Measurements from ENCODE around the gene GABRR1. TPM values are rescaled to one million over a fixed set of nuclear protein-coding genes. Genes with fewer than 3 reads are reported as not detected.
A peak's percentile ranks its signal among the peaks of the same experiment; 100 is the strongest.

GABRR1 gene
- total and polyA plus RNA-seq, 2 donors (not counting 3 experiments of a cell fraction or from before 2014, with no cell fraction given), result not detected

- Histone ChIP-seq H3K9me3 (replicated peaks; ENCODE audit: control insufficient read depth, insufficient read depth, low read length) (no peaks in the 10 kb centered on the region), H3K27ac (ENCODE audit: insufficient read depth, low read depth, low read length) (no peak overlapping the region), H3K36me3 (ENCODE audit: control insufficient read depth in 2 of 2, extremely low read depth in 1 of 2, insufficient read depth in 2 of 2, low read length in 2 of 2) (no peaks in the 10 kb centered on the region), H3K9me1 (replicated peaks; ENCODE audit: control insufficient read depth, extremely low read depth, insufficient read depth, low read length) (no peaks in the 10 kb centered on the region), H4K20me1 (replicated peaks; ENCODE audit: control insufficient read depth, extremely low read depth, insufficient read depth, low read length) (no peaks in the 10 kb centered on the region), H2AFZ (ENCODE audit: low read depth, low read length) (no peak overlapping the region), H3K9ac (replicated peaks; ENCODE audit: extremely low read depth, insufficient read depth, low read length) (no peak overlapping the region), H3K4me2 (ENCODE audit: insufficient read depth, low read length) (no peak overlapping the region), H3K4me3 (replicated peaks in 1 of 3; ENCODE audit: insufficient read depth in 1 of 3, low read depth in 1 of 3, low read length in 3 of 3) (no peak overlapping the region), H3K27me3 (ENCODE audit: control insufficient read depth in 2 of 2, insufficient read depth in 2 of 2, low read length in 2 of 2) (peaks cover 5 to 7% of the 10 kb centered on the region in 2 experiments), H3K79me2 (ENCODE audit: control insufficient read depth, insufficient read depth, low read length) (peaks cover 4% of the 10 kb centered on the region), H3K4me1 (ENCODE audit: control insufficient read depth, extremely low read depth, insufficient read depth, low read length) (peaks cover 10% of the 10 kb centered on the region)
- DNase-seq (ENCODE audit: low read depth, low spot score), result no peak
- no peak for TF ChIP-seq EZH2 (IDR thresholded peaks at IDR 0.05; ENCODE audit: borderline replicate concordance, low read depth, low read length, severe bottlenecking)
- no peak for TF ChIP-seq CTCF (IDR thresholded peaks at IDR 0.05; ENCODE audit: extremely low read depth in 1 of 2, insufficient read depth in 1 of 2, low read depth in 1 of 2, low read length in 2 of 2)
- TF ChIP-seq POLR2A (IDR thresholded peaks at IDR 0.05; ENCODE audit: low read depth, low read length), result no peak
- no peak for TF ChIP-seq MAX (IDR thresholded peaks at IDR 0.05; ENCODE audit: insufficient read depth, insufficient read length)
- no peak for TF ChIP-seq POLR2AphosphoS5 (IDR thresholded peaks at IDR 0.05; ENCODE audit: insufficient read depth, low read depth, low read length)
- TF ChIP-seq GATA2 (IDR thresholded peaks at IDR 0.05; ENCODE audit: insufficient read depth, insufficient read length, low read depth, low read length), result no peak
- TF ChIP-seq JUN (IDR thresholded peaks at IDR 0.05; ENCODE audit: borderline replicate concordance, insufficient read depth, insufficient read length, low read depth), result no peak
- no peak for TF ChIP-seq FOS (IDR thresholded peaks at IDR 0.05; ENCODE audit: borderline replicate concordance, insufficient read depth, low read length)
- no peak for TF ChIP-seq MYC (IDR thresholded peaks at IDR 0.05; ENCODE audit: low read depth, low read length)
- no TSS peak for BruUV-seq (replicated peaks)
- POLR2A ChIA-PET, result interaction anchor here (0.7 to 1.8 kb wide), 2 partner anchors 35 to 68 kb away, joined by 3 to 4 read pairs; partner anchors contain the start of gene PNRC1
- CTCF ChIA-PET, result interaction anchor here (0.7 to 1.9 kb wide), 4 partner anchors 25 to 224 kb away, joined by 3 to 6 read pairs (median 4); no protein-coding TSS in a partner anchor
- dilution Hi-C loops (cut with MboI; ENCODE audit: extremely low pct_ligation_motif_present, low sequenced_read_pairs) (no loop called here), intact Hi-C loops (cut with micrococcal nuclease) (loop anchor here (5.0 kb wide), 1 partner anchor 204 kb away; the partner anchor contains the start of gene UBE2J1)
- peak; percentile 40 for FAIRE-seq
These were observed 69.0 kb downstream of the GABRR1 start for GRCh38 chr6:89148016-89148750.

All from endothelial cell of umbilical vein (primary cell).